TTC549 (cell line): ENCODE data around the gene SRGAP2B.
"Not testable (repeated sequence)": the region's sequence is repeated elsewhere in the genome, so short reads cannot be mapped to it uniquely, and the experiment has no call there.

ENCODE experiments used
- FAIRE-seq: peaks from 2 replicates; lab custom pipeline; 2012; peaks lifted over from hg19 to GRCh38; lab: Jason Lieb, UNC

The SRGAP2B gene

DNA sequence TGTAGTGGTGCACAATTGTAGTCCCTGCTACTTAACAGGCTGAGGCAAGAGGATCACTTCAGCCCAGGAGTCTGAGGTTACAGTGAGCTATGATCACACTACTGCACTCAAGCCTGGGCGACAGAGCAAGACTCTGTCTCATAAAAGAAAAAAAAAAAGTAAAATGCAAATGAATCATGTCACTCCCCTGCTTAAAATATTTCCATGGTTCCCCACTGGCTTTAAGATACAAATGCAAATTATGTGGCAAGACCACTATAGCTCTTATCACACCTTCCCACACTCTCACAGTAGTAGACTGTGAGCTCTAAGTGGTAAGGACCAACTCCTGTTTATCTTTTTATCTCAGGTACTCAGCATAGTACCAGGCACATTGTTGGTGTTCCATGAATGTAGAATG is 53.6 kb downstream of the SRGAP2B start:
- not testable (repeated sequence) for FAIRE-seq

- FAIRE-seq = not testable (repeated sequence)
These were observed 59.1 kb downstream of the SRGAP2B start for GRCh38 chr1:145036019-145036418.

GRCh38 chr1:145033523-145033922 is 61.6 kb downstream of the SRGAP2B start:
- FAIRE-seq = not testable (repeated sequence)

- not testable (repeated sequence) for FAIRE-seq
These were observed 67.9 kb downstream of the SRGAP2B start for GRCh38 chr1:145027251-145027650.

- not testable (repeated sequence) for FAIRE-seq
These were observed 69.8 kb downstream of the SRGAP2B start for GRCh38 chr1:145025286-145025685.

- not testable (repeated sequence) for FAIRE-seq
These were observed 72.9 kb downstream of the SRGAP2B start for GRCh38 chr1:145022259-145022658.

DNA sequence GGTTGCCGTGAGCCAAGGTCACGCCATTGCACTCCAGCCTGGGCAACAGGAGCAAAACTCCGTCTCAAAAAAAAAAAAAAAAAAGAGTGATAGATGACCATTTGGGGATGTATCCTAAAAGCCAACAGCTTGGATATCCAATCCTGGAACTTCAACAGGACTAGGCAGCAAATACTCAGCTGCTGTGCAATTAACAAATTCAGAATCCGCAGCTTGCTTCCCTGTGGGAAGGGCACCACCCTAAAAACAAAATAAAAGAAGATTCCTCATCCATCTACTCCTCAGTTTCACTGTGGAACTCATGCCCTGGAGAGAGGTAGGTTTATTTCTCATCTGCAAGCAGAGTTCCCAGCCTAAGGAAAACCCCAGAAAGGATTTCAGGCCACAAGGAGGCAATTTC is 73.4 kb downstream of the SRGAP2B start:
- FAIRE-seq = not testable (repeated sequence)

- FAIRE-seq = not testable (repeated sequence)
These were observed 75.4 kb downstream of the SRGAP2B start for GRCh38 chr1:145019709-145020108.

- not testable (repeated sequence) for FAIRE-seq
These were observed 77.4 kb downstream of the SRGAP2B start for GRCh38 chr1:145017725-145018124.

DNA sequence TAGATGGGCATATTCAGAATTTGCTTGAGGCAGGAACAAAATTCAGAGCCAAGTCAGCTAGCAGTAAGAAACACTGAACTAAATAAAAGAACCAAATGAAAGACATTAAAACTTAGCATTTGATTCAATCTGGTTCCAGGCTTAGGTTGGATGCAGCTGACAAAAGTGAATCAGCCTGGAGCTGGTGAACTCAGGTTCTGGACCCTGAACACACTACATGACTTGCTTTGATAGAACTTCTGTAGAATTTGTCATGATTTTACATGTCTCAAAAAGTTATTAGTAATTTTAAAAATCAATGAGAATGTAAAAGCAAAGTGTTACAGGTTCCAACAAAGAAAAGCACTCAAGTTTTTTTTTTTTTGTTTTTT is 78.7 kb downstream of the SRGAP2B start:
- not testable (repeated sequence) for FAIRE-seq

DNA sequence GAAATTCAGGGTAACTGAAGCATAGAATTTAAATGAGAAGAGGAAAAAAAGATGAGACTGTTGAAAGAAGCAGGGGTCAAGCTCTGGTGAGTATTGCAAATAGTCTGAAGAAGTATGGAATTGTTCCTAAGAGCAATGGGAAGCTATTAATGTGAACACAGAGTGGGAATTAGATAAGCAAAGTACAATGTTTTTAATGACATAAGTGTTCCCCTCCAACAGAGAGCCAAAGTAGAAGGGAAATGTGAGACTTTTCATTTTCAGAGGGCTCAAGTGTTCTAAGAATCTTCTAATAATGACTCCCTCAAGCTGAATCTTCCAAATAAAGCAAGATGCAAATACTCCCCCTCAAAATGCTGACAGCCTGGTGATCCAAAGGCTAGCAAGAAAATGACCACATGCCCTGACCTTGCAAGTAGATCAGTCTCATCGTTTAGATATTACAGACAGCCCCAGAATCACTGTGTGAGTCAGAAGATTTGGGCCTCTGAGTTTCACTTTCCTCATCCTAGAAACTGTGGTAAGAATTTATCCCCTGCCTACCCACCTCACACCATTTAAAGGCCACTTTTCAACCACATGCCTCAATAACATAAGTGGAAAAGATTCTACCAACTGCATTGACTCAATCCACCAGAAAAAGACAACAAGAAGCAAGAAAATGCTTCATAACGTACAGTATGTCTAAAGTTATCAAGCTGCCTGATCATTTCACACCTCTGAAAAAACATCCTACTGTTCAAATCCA is 79.2 kb downstream of the SRGAP2B start:
- FAIRE-seq = not testable (repeated sequence)

- FAIRE-seq = not testable (repeated sequence)
These were observed 81.8 kb downstream of the SRGAP2B start for GRCh38 chr1:145013353-145013752.

DNA sequence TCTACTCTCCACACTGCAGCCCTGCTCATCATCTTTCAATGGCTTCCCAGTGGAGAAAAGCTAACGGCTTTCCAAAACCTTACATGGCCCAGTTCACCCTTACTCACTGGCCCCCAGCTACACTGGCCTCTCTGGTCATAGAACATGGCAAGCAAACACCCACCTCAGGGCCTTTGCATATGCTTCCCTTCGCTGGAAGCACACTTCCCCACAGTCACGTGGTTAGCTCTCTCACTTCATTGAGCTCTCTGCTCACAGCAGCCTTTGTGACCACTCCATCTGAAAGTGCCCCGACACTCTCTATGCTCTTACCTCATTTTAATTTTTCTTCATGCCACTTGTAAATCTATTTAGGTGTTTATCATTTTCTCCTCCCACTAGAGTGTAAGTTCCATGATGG is 83.3 kb downstream of the SRGAP2B start:
- FAIRE-seq = not testable (repeated sequence)

DNA sequence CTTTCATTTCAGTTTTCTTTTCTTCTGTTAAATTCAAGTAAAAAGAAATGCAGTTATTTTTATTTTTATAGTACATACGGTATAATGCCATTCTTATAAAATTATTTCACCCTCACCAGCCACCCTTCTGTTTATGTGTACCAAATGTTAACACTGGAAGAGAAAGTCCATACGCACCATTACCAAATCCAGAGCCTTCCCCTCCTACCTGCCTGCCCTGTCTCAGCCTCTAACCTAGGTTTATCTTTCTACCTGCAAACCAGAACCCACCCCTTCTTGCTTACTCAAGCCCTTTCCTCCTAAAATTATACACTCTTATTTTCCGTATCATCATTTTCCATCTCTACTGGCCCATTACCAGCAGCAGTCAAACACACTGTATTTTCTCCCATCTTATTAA is 84.5 kb downstream of the SRGAP2B start:
- not testable (repeated sequence) for FAIRE-seq

GRCh38 chr1:145009928-145010327 is 85.2 kb downstream of the SRGAP2B start:
- FAIRE-seq = not testable (repeated sequence)

DNA sequence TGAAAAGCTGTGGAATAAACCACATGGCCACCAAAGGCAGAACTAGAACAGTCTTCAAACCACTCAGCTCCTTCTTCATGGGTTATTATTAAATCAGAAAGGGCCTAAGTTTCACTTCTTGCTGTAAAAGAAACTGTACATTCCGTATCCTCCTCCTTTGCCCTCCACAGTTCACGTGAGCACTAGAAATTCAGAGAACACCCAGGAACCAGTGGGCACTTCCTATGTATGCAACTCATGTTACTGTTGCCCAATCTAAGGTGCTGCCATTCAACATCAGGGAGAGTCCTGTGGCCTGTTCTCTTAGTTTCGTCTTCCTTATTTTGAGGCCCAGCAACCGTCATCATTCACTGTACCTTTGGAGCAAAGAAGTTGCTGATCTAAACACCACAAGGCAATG is 86.7 kb downstream of the SRGAP2B start:
- not testable (repeated sequence) for FAIRE-seq

DNA sequence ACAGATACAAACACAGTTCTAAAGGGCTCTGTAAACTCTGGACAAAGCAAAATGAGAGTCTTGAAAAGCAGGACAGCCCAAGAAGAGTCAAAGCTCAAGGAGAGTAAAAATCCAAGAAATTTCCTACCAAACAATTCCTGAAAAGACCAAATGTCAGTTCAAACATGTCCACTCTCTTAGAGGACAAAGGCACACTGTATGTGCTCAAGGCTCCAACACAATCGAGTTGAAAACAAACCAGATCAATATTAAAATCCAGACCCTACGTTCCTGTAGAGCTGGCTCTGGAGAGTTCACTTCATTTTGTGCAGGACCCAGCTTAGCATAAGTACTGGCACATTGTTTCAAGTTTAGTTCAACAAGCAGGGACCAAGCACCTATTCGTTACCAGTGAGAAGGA is 90.0 kb downstream of the SRGAP2B start:
- not testable (repeated sequence) for FAIRE-seq

- not testable (repeated sequence) for FAIRE-seq
These were observed 93.7 kb downstream of the SRGAP2B start for GRCh38 chr1:145001381-145001780.

GRCh38 chr1:145000743-145001326 is 94.3 kb downstream of the SRGAP2B start:
- not testable (repeated sequence) for FAIRE-seq

DNA sequence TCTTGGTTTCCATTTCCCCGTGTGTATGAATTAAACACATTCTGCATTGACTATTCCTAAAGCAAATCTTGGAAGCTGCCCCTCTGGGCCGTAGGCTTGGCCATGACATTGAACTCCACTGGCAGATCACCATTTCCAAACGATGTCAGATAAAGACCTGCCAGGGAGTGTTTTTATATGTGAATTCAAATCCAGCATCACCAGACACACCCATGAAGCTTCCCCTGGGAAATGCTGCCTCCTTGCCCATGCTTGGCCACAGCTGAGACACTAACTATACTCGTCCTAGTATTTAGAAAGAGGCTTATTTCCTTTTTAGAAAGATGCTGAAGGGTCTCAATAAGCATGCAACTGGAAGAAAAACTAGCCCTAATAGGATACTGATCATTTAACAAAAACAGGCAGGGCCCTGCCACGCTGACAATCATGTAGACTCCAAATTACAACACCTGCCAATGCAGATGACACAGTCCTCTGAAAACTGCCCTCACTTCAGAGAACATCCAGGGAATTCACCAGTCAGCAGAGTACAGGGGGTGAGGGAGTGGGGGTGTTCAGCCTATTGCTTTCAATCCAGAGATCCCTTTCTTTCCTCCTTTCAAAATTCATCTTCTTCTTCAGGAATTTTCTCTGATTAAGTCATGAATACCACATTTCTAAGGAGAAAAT is 94.9 kb downstream of the SRGAP2B start:
- FAIRE-seq = not testable (repeated sequence)

DNA sequence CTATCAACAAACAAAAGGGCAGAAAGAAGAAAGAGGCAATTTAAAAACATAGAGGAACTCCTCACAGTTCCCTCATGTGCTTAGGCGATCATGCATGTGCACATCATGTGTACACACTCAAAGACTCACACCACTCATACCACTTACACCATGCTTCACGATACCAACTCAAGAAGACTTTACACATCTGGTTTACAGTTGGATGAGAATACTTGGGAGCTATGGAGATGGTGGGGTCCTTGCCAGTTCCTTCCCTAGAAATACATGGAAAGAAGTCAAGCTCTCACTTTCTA is 96.2 kb downstream of the SRGAP2B start:
- FAIRE-seq = not testable (repeated sequence)

DNA sequence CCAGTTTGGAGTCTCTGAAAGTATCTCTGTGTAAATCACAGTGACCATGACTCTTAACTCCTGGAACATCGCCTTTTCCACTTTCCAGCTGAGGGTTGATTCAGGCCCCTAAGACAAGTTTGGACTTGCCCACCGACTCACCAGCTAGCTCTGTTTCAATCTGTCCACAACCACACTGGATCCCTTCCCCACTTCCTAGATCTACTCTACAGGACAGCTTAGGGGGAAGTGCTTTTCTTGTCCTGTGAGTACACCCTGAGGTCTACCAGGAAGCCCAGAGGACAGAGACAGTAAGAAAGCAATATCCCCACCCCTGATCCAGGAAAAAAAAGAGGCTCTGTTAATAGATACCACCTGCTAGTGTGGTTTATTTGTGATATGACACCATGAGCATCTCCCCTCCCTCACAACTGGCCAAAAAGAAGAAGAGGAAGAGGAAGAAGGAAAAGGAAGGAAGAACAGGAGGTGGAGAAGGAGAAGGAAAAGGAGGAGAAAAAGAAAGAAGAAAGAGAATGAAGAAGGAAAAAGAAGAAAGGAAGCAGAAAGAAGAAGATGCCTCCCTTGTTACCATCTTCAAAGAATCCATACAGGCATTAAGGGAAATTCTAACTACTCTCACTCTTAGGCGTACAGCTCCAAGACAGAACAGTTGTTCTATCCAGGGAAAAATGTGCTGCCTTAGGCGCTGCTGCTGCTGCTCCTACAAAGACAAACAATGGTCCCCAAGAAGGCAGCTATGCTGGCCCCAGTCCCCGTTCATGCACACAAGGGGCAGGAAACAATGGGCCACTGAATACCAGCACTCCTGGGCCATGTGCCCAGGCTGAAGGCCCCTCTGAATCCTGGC is 96.8 kb downstream of the SRGAP2B start:
- FAIRE-seq = not testable (repeated sequence)
